ENCODE results near the gene PPEF1.
"Not testable (repeated sequence)": the region's sequence is repeated elsewhere in the genome, so short reads cannot be mapped to it uniquely, and the experiment has no call there.

PPEF1 gene

DNA sequence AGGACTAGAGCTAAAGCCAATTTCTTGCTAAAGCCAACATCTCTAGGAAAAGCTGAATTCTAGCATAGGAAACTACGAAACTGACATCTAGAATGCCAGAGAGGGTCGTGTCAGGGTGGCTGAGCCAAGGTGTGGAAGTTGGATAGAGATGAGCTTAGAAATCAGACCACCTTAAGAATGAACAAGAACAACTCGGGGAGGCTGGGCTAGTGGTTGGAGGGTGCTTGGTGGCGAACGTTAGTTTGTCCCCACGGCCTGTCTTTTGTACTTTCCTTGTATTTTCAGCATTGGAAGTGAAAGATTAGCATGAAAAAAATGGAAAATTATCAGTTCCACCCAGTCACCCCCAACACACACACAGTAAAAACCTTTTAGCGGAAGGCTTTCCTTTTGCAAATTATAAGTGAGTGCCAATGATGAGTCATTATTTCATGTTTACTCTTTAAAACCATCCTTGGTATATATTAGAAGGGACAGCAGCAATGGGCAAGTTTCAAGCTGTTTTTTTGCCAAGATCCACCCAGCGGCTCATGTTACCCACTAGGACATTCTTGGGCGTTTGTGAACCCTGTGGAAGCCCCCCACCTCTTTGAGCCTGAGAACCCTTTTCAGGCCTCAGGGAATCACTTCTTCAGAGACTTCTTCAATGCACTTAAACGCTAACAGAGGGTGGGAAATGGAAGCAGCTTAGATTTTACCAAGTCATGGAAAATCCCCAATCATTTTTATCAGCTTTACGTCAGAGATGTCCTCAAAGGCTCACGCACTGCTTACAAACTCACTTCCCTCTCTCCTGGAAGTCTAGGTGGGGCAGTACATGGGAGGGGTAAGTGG is 4.9 kb upstream of the PPEF1 start:
- no peak for DNase-seq

DNA sequence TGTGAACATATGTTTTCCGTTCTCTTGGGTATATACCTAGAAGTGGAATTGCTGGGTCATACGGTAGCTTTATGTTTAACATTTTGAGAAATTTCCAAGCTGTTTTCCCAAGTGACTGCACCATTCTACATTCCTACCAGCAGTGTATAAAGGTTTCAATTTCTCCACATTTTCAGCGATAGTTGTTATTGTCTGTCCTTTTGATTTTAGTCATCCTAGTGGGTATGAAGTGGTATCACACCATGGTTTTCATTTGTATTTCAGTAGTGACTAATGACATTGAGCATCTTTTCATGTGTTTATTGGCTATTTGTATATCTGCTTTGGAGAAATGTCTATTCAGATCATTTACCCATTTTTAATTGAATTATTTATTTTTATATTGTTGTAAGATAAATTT is 2.4 kb downstream of the PPEF1 start:
- DNase-seq = no peak

DNA sequence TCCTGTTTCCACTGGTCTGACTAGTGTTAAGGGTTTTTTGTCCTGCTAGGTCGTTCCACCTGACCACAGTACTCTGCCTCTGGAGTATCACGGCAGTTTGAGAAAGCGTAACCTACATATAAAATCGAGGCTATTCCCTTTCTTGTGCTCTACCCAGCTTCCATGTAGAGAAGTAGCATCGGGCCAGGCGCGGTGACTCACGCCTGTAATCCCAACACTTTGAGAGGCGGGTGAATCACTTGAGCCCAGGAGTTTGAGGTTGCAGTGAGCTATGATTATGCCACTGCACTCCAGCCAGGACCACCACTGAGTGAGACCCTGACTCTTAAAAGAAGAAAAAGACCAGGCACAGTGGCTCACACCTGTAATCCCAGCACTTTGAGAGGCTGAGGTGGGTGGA is 7.5 kb downstream of the PPEF1 start:
- no peak for DNase-seq

DNA sequence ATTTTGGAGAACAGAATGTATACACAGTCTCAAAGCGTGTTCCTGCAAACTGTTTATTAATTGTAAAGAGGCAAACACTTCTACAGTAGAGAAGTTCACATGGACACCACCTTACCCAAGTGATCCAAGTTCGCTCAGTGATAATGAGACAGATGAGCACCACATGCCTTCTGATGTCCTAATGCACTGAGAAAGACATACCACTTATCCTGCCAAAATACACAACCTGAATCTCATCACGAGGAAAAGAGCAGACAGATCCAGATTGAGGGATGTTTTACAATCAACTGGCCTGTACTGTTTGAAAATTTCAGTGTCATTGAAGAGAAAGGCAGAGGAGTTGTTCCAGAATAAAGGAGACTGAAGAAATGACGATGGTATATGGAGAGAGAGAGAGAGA is 12.4 kb downstream of the PPEF1 start:
- DNase-seq = no peak

DNA sequence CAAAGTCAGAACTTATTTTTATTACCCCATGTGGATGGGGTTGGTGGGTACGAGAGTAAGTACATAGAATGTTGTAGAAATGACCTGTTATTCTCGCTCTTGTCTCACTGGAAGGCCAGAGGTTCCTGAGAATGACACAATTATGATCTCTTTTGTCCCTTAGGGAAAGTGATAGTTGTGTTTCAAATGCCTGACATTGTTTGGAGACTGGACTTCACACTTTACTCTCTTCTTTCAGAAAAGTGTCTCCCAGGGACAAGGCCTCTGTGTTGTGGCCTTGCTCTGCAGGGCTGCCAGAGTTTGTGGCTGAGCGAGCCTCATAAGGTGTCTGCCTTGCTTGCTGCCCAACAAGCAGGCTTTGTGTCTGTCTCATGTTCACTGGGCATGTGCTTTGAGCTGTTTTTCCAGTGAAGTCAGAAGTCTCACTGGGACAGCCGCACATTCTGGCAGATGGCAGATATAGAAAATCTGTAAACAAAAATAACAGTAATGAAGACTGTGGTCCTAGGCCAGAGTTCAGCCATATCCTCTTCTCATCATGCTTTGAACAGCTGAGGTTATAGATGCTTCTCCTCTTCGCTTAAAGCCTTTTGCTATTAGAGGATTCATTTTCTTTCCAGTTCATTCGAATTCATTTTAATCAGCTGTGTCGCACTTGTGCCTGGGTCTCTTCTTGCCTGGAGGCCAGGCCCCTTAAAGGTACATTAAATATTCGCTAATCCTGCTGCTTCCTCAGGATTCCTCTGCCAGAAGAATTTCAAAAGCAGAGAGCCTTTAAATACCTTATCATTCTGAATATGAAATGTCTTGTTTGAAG is 14.4 kb downstream of the PPEF1 start:
- DNase-seq = no peak

DNA sequence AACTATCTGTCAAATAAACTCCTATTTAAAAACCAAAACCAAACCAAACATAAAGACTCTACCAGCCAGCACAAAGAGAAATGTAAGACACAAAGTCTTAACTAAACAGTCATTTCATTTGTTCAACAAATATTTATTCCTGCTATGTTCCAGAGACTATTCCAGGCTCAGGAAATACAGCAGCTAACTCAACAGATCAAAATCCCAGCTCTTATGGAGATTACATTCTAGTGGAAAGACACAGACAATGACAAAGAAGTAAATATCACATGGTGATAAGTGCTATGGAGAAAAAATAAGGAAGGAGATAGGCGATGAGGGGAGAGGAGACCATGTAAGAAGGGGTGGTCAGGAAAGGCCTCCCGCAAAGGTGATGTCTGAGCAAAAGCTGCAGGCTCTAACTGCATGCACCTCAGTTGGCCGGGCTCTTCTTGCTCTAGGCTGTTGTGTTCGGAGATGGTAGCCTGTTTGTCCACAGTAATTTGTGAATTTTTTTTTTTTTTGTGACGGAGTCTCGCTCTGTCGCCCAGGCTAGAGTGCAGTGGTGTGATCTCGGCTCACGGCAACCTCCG is 15.1 kb downstream of the PPEF1 start:
- no peak for DNase-seq

DNA sequence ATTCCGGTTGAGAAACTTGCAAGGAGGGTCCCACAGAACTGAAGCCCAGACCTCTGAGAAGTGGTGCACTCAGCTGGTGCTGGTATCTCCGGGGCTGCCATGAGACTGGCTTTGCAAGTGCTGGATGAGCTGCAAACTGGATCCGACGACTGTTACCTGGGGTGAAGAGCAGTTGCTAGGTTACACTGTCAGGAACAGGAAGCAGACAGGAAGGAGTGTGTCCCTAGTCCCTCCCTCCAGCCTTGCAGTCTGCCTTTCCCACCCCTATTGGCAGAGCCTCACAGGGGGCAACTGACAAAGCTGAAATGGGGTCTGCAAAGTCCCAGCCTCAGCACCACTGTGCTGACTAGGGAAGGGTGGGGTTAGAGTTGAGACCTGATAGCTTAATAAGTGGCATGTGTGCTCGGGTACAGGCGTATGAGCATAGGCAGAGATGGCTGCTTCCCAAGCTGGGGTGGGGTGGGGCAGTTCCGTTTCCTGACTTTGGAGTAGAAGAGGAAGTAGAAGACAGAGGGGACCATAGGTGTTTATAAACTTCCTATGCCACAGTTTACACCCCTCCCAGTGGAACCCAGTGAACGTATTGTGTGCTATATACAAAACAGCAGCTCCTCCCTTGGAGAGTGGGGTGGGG is 18.0 kb downstream of the PPEF1 start:
- DNase-seq = no peak

DNA sequence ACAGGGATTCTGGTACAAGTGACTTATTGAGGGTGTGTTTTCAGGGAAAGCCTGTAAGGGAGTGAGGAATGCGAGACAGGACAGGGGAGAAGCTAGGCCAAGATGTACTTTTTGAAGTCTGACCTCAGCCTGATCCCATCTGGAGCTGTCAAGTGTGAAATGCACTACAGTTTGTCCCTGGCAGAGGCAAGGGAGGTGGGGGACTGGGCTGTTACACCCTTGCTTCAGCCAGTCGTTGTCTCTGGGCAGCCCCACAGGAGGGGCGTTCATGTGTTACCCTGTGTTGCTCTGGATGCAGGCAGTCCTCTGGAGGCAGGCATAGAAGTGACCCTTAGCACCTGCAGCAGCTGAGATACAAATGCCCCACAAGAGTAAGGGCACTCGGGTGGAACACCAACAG is 25.8 kb downstream of the PPEF1 start:
- DNase-seq = no peak

DNA sequence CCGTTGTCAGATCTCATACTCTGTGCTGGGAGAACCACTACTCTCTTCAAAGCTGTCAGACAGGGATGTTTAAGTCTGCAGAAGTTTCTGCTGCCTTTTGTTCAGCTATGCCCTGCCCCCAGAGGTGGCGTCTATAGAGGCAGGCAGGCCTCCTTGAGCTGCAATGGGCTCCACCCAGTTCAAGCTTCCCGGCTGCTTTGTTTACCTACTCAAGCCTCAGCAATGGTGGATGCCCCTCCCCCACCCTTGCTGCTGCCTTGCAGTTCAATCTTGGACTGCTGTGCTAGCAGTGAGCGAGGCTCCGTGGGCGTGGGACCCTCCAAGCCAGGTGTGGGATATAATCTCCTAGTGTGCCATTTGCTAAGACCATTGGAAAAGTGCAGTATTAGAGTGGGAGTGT is 32.2 kb downstream of the PPEF1 start:
- DNase-seq = not testable (repeated sequence)

DNA sequence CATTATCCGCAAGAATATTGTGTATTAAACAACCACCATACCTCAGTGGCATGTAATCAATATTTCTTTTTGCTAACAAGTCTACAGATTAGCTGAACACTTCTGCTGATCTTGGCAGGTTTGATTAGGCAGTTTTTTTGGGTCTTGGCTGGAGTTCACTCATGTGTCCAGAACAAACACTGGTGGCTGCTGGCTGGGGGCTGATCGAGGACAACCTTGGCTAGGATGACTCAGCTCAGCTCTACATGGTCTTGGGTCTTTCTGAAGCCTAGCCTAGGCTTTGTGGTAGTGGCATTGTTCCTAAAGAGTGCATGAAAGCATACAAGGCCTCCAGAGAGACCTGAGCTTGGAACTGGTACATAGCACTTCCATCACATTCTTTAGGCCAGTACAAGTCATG is 41.1 kb downstream of the PPEF1 start:
- DNase-seq = no peak

DNA sequence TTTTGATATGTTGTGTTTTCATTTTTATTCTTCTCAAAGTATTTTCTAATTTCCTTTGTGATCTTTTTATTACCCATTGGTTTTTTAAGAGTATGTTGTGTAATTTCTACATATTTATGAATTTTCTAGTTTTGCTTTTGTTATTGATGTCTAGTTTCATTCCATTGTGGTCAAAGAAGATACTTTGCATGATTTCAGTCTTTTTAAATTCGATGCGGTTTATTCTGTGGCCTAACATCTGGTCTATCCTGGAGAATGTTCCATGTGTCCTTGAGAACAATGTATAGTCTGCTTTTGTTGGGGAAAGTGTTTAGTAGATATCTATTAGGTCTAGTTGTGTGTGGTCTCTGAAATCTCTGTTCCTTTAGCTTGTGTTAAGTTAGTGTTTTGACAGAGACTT is 46.2 kb downstream of the PPEF1 start:
- DNase-seq = no peak

DNA sequence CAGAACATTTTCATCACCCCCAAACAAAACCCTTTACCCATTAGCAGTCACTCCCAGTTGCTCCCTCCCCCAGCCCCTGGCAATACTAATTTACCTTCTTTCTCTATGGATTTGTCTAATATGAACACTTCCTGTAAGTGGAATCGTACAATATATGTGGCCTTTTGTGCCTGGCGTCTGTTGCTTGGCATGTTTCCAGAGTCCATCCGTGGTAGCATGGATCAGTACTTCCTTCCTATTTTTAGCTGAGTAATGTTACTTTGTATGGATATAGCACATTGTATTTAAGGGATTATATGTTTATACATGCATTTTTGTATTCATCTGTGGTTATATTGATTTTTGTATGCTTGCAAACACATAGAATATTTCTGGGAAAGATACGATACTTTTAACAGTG is 48.2 kb downstream of the PPEF1 start:
- no peak for DNase-seq

DNA sequence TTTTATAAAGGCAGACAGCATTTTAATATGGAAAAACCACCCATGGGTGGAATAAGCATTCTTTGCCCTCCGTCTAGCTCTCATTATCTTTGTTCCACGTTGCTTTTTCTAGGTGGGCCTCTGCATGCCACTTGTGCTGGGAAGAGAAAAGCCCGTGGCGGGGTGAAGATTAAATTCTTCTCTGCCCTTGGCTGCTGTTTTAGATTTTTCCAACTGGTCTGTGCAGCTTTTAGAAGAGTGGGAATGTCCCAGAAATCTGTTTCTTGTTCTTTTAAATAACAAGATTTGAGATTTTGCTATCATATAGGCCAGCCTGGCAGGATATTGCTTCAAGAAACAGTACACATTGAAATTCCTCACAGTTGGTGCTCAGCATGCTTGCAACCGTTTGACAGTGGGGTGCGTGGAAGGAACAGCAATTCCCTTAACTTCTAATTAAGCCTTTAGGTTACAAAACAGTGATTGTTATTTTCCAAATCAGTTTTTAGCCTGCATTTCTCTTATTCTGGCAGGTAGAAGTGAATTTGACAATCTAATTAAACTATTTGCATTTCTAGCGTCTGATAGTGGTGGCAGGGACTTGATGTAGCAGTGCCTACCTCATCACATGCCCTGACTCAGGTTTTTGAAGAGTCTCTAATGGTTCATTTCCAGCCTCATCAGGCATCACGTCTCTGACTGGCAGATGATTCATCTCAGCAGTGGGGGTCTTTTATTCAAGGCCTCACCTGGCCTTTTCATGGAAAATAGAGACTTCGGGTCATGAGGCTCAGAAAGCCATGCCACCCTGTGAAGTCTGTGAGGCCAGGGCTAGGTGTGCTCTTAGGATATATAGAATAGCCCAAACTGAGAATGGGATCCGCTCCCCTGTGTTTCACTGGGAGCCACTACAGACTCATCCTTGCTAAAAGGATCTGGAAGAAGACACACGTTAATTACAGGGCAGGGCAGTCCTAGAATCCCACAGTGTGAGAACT is 50.8 kb downstream of the PPEF1 start:
- DNase-seq = no peak

DNA sequence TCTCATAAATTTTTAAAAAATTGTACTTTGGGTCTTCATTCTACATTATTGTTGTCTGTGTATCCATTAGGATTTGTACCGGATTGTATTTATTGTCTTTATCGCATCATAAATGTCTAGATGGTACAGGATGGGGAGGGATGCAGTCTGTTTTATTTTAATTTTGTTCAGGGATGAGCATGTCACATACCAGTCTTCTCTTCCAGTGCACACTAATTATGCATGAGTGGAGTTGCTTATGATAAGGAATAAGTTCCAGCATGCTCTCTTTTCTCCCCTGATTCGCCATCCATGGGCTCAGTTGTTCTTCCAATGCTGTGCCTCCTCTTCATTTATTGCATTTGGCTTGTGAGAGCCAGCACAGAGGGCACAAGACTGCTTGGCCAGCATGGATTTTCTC is 54.3 kb downstream of the PPEF1 start:
- DNase-seq = no peak

DNA sequence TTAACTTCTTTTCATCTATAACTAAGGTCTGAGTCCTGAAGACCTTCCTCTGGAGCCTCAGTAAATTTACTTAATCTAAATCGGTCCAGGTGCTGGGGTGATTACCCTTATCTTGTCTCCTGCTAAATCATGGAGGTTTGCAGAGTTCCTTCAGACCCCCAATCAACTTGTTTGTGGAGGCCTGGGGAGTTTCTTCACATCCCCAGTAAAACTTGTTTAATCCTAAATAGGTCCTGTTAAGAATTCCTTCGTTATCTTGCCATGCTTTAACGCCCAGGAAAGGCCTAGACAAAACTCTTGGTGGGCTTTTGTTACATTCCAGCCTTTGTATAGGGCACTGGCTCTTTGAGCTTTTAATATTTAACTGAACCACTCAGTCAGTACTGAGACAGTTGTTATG is 55.7 kb downstream of the PPEF1 start:
- not testable (repeated sequence) for DNase-seq

DNA sequence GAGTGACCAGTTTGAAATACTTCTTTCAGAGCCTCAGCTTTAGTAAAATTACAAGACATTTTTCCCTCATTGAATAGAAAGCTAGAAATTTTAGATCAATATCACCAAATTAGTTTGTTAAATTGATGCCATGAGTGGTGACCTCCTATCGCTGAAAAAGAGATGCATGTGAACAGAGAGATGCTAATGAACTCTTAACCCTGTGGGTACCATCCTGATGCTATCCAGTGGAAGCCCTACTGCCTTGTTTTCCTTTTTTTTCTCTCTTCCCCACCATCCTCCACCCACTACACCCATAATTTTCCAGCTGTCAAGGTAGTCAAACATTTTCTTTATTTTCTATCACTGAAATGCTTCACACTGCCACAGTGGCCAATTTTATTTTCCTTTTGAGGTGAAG is 61.9 kb downstream of the PPEF1 start:
- DNase-seq = no peak

DNA sequence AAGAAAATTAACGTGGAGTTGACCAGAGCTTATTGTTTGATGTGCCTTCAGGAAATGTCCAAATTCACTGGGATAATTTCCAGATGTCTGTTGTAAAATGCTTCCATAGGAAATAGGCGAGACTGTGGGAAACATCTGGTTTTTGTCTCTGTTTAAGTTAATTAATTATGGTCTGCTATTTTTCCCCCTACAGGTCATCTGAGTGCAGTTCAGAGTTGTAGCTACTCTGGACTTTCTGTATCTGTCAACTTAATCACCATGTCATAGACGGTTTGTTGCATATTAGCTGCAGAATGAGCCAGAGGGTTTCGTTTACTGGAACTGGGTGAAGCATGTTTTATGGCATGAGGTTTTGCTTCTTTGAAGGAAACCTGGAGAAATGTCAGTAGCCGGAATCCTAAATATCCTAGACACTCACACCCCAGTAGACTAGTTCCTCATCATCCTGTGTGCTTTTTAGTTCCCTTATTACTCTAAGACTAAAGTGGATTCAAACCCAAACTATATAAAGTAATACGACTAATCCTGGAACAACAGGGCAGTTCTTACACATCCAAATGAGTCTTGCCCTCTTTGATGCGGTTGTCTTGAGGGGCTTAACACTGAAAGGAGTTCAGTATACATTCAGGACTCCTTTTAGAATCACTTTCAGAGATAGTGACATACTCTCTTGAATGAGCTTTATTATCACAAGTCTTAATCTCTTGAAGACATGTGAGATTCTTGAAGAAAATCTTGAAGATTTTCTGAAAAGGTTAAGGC is 62.5 kb downstream of the PPEF1 start:
- no peak for DNase-seq

DNA sequence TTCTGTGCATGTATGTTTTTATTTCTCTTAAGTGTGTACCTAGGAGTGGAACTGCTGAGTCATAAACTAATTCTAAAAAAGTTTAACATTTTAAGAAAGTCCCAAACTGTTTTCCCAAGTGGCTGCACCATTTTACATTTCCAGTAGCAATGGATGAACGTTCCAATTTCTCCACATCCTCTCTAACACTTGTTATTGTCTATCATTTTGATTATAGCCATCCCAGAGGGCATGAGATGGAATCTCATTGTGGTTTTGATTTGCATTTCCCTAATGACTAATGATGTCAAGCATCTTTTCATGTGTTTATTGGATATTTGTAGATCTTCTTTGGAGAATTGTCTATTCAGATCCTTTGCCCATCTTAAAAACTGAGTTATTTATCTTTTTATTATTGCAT is 82.5 kb downstream of the PPEF1 start:
- no peak for DNase-seq

DNA sequence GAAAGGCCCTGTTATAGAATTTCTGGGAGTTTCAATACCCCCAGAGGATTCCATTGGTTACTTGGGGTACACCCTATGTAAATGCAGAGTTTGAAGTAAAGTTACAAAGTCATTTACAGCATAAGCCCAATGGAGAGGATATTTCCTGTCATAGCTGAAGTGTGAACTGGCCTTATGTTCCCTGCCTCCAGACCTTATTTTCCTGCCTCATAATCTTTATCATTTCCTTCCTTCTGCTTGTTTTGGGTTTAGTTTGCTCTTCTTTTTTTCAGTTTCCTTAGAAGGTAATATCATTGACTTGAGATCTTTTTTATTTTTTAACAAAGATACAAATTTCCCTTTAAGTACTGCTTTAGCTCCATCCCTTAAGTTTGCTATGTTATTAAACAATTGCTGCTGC is 85.4 kb downstream of the PPEF1 start:
- no peak for DNase-seq

DNA sequence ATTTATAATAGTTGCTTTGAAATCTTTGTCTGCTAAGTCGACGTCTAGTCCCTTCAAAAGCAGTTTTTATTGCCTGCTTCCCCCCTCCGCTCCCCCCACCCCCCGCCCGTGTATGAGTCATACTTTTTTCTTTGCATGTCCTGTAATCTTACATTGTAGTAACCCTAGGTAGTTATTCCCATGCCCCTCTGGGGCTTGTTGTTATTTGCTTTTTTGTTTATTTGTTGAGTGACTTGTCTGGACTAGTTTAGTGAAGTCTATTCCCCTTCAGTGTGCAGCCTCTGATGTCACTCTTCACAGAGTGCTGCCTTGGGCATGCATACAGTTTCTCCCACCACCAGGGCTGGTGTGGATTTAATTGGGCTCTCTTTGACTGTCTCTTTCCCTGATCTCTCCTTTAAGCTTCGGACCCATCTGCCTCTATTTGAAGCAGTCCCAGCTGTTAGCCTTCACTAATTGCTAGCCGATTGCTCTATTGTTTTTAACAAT is 86.2 kb downstream of the PPEF1 start:
- DNase-seq = no peak

DNA sequence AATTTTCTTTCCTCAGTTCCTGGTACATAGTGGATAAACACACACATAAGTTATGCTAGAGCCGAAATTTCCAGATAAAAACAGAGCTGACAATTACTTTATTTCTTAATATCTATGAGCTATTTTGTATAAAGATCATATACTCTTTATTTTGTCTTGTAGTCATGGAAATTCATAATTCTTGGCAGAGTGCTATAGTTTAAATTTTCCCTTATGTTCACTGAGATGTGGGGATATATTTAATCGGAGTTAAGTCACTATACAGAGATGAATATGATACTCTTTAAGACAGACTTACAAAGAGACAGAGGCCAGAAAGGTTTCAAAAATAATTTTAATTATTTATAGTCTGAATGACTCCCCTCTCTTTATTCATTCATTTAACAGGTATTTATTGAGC is 89.7 kb downstream of the PPEF1 start:
- DNase-seq = no peak
